Prostate gland (tissue), 2 donors: Measurements from ENCODE around the gene ENOPH1. TPM values are rescaled to one million over a fixed set of nuclear protein-coding genes. Genes with fewer than 3 reads are reported as not detected.

Experiments used
- DNase-seq: peaks from one replicate; pipeline ENCODE4 v3.0.0-alpha.2; 2019; ENCODE audit warnings: low spot score
- H3K27ac ChIP-seq, 2 donors: fragments of 200-600 bp; sonication (generic); 2 replicates each; pipeline ENCODE4 v1.5.1; 2017 to 2019
- H3K27me3 ChIP-seq: fragments of 200-600 bp; sonication (generic); replicated peaks from 2 replicates; pipeline ENCODE4 v1.5.1; 2019; ENCODE audit not compliant: insufficient read depth
- H3K36me3 ChIP-seq, 2 donors: fragments of 200-600 bp; sonication (generic); 1 replicate in 1 of 2; 2 replicates in 1 of 2; pipeline versions ENCODE4 v1.5.1 to v1.8.1; 2017 to 2019
- H3K4me1 ChIP-seq: fragments of 200-600 bp; sonication (generic); replicated peaks from 2 replicates; pipeline ENCODE4 v1.5.1; 2019
- H3K4me3 ChIP-seq, 2 donors: fragments of 200-600 bp; sonication (generic); 2 replicates each; pipeline ENCODE4 v1.5.1; 2017 to 2019
- H3K9me3 ChIP-seq: fragments of 200-600 bp; sonication (generic); 2 replicates; pipeline ENCODE4 v1.5.1; 2017
- CTCF ChIP-seq, 4 experiments: fragments of 200-600 bp in 2 of 4; fragments of 450-650 bp in 2 of 4; sonication (generic) in 2 of 4; IDR thresholded peaks; 1 replicate in 3 of 4; 2 replicates in 1 of 4; pipeline ENCODE4 v1.5.1; 2016 to 2019; ENCODE audit warnings: antibody characterized with exemption in 4 of 4, mild to moderate bottlenecking in 2 of 4, moderate library complexity in 2 of 4
- POLR2A ChIP-seq: fragments of 450-650 bp; IDR thresholded peaks from one replicate; pipeline ENCODE4 v1.6.1; 2016; ENCODE audit warnings: antibody characterized with exemption, mild to moderate bottlenecking
- POLR2AphosphoS5 ChIP-seq: sonication (generic); formaldehyde crosslinking; IDR thresholded peaks from one replicate; pipeline ENCODE4 v1.6.1; 2017; ENCODE audit warnings: antibody characterized with exemption
- WGBS: methylation state at CpG from one replicate; pipeline ENCODE4 v1.1.5; 2018; 5-methylcytosine and 5-hydroxymethylcytosine counted together
- intact Hi-C: fragments of 100-400 bp; cut with DNase I; formaldehyde crosslinking; loops from one replicate; pipeline ENCODE4 v1.14.2; 2022
- total RNA-seq, 2 donors: library from RNA; depleted of rRNA; stranded (reverse); fragments of >200 nt; gene quantifications; one replicate each; pipeline ENCODE4 v1.1.0, GENCODE V29; 2016

ENOPH1 gene
- total RNA-seq, 2 donors from 2014 or later: 28.7 to 38.1 TPM

- intact Hi-C loops: no loop called here
- Histone ChIP-seq H3K9me3 (no peaks in the 10 kb centered on the region), H3K36me3 (no peaks in the 10 kb centered on the region), H3K4me3 (no peak overlapping the region), H3K4me1 (no peaks in the 10 kb centered on the region), H3K27ac (no peak overlapping the region), H3K27me3 (no peaks in the 10 kb centered on the region)
- TF ChIP-seq CTCF (IDR thresholded peaks at IDR 0.05) (no peak), POLR2AphosphoS5 (peak; percentile 79), POLR2A (no peak)
- peak; percentile 76 for DNase-seq
- 31% methylated on average over 10 of the region's 10 CpGs for WGBS
These were observed 61.0 kb downstream of the ENOPH1 start for GRCh38 chr4:82491251-82491960.

- intact Hi-C loops: no loop called here
- TF ChIP-seq CTCF (IDR thresholded peaks at IDR 0.05): no peak
- no peak for TF ChIP-seq POLR2A
- no peak for TF ChIP-seq POLR2AphosphoS5
- Histone ChIP-seq H3K27ac (no peak overlapping the region), H3K36me3 (no peaks in the 10 kb centered on the region), H3K4me3 (no peak overlapping the region), H3K27me3 (no peaks in the 10 kb centered on the region), H3K9me3 (no peaks in the 10 kb centered on the region), H3K4me1 (no peaks in the 10 kb centered on the region)
- WGBS: 87% methylated on average over 2 of the region's 2 CpGs
- DNase-seq: no peak
These were observed 63.5 kb downstream of the ENOPH1 start for GRCh38 chr4:82493721-82494425.

- Histone ChIP-seq H3K4me3 (no peak overlapping the region), H3K27me3 (no peaks in the 10 kb centered on the region), H3K4me1 (peaks cover 2% of the 10 kb centered on the region), H3K36me3 (no peaks in the 10 kb centered on the region), H3K9me3 (no peaks in the 10 kb centered on the region), H3K27ac (no peak overlapping the region)
- 90% methylated on average over 4 of the region's 4 CpGs for WGBS
- DNase-seq: no peak
- intact Hi-C loops: no loop called here
- no peak for TF ChIP-seq CTCF (IDR thresholded peaks at IDR 0.05)
- TF ChIP-seq POLR2AphosphoS5: no peak
- no peak for TF ChIP-seq POLR2A
These were observed 65.3 kb downstream of the ENOPH1 start for GRCh38 chr4:82495666-82496065.

- DNase-seq: no peak
These were observed 66.0 kb downstream of the ENOPH1 start for GRCh38 chr4:82496349-82496748.

GRCh38 chr4:82499738-82500434 lies 69.5 kb downstream of the ENOPH1 start:
- no peak overlapping the region for H3K4me3 ChIP-seq
- H3K27me3 ChIP-seq: no peaks in the 10 kb centered on the region
- DNase-seq: no peak
- peaks cover 3% of the 10 kb centered on the region for H3K4me1 ChIP-seq
- TF ChIP-seq POLR2AphosphoS5 (no peak), CTCF (IDR thresholded peaks at IDR 0.05) (no peak), POLR2A (no peak)
- 73% methylated on average over 6 of the region's 6 CpGs for WGBS
- no peak overlapping the region for H3K27ac ChIP-seq
- no peaks in the 10 kb centered on the region for H3K9me3 ChIP-seq
- intact Hi-C loops: no loop called here
- no peaks in the 10 kb centered on the region for H3K36me3 ChIP-seq

More at GRCh38 chr4:82496349-82496748, 66.0 kb downstream of the ENOPH1 start:
- no peak for TF ChIP-seq POLR2A
- Histone ChIP-seq H3K4me1 (peaks cover 3% of the 10 kb centered on the region), H3K36me3 (no peaks in the 10 kb centered on the region), H3K4me3 (no peak overlapping the region), H3K9me3 (no peaks in the 10 kb centered on the region), H3K27me3 (no peaks in the 10 kb centered on the region), H3K27ac (no peak overlapping the region)
- intact Hi-C loops: no loop called here
- 87% methylated on average over 2 of the region's 2 CpGs for WGBS
